Endothelial cell of umbilical vein (primary cell): ENCODE data around the gene ATP2B2. TPM values are rescaled to one million over a fixed set of nuclear protein-coding genes. Genes with fewer than 3 reads are reported as not detected.

Experiments used
- BruUV-seq: library from RNA; stranded (reverse); fragments of 400-500 nt; replicated peaks from 2 replicates; lab custom pipeline; 2021; lab: Mats Ljungman, UMichigan
- CTCF ChIA-PET: fragments of 300-600, 350-600 bp; sonication (Branson Sonifier 250); formaldehyde crosslinking; loops from one replicate; lab custom pipeline; 2021; ENCODE audit warnings: antibody characterized with exemption, inconsistent platforms; lab: Charles Lee
- POLR2A ChIA-PET: fragments of 300-600, 350-600 bp; sonication (Branson Sonifier 250); formaldehyde crosslinking; loops from one replicate; lab custom pipeline; 2021; ENCODE audit warnings: antibody characterized with exemption, inconsistent platforms; lab: Charles Lee
- DNase-seq: peaks from one replicate; pipeline ENCODE4 v3.0.0-alpha.2; 2011; ENCODE audit warnings: low read depth, low spot score
- FAIRE-seq: peaks from 2 replicates; lab custom pipeline; 2011; peaks lifted over from hg19 to GRCh38; lab: Jason Lieb, UNC
- H2AFZ ChIP-seq: 2 replicates; pipeline ENCODE4 v1.6.0; 2012; ENCODE audit warnings: low read depth, low read length, control low read depth, inconsistent platforms
- H3K27ac ChIP-seq: 2 replicates; pipeline ENCODE4 v1.5.1; 2011; ENCODE audit warnings: low read depth, mild to moderate bottlenecking, control low read depth, low read length, moderate library complexity; ENCODE audit not compliant: insufficient read depth
- H3K27me3 ChIP-seq, 2 experiments: 2 replicates each; pipeline versions ENCODE4 v1.6.0 to v1.6.1; 2011; ENCODE audit warnings: low read length in 2 of 2, mixed read lengths in 1 of 2; ENCODE audit not compliant: control insufficient read depth in 2 of 2, insufficient read depth in 2 of 2
- H3K36me3 ChIP-seq, 2 experiments: 2 replicates in 1 of 2; 3 replicates in 1 of 2; pipeline ENCODE4 v1.5.1; 2011; ENCODE audit warnings: low read length in 2 of 2, mild to moderate bottlenecking in 1 of 2, moderate library complexity in 1 of 2; ENCODE audit not compliant: control insufficient read depth in 2 of 2, insufficient read depth in 2 of 2; ENCODE audit errors: extremely low read depth in 1 of 2
- H3K4me1 ChIP-seq: 3 replicates; pipeline ENCODE4 v1.5.1; 2011; ENCODE audit warnings: mild to moderate bottlenecking, low read length; ENCODE audit not compliant: control insufficient read depth, insufficient read depth; ENCODE audit errors: extremely low read depth
- H3K4me2 ChIP-seq: 2 replicates; pipeline ENCODE4 v1.6.1; 2011; ENCODE audit warnings: low read length, control low read depth, mixed read lengths; ENCODE audit not compliant: insufficient read depth
- H3K4me3 ChIP-seq, 3 experiments: fragments of 200-600 bp in 1 of 3; sonication (generic), shearing (Covaris generic) in 1 of 3; replicated peaks in 1 of 3; 2 replicates each; pipeline ENCODE4 v1.5.1; 2011 to 2016; ENCODE audit warnings: control low read depth in 3 of 3, low read length in 3 of 3, mild to moderate bottlenecking in 2 of 3, inconsistent platforms in 1 of 3, low read depth in 1 of 3, moderate library complexity in 1 of 3; ENCODE audit not compliant: insufficient read depth in 1 of 3
- H3K79me2 ChIP-seq: 2 replicates; pipeline ENCODE4 v1.6.0; 2012; ENCODE audit warnings: low read length, inconsistent platforms; ENCODE audit not compliant: control insufficient read depth, insufficient read depth
- H3K9ac ChIP-seq: replicated peaks from 2 replicates; pipeline ENCODE3; 2011; ENCODE audit warnings: low read length, control low read depth; ENCODE audit not compliant: insufficient read depth; ENCODE audit errors: extremely low read depth
- H3K9me1 ChIP-seq: replicated peaks from 3 replicates; pipeline ENCODE4 v1.6.0; 2011; ENCODE audit warnings: mild to moderate bottlenecking, low read length; ENCODE audit not compliant: control insufficient read depth, insufficient read depth; ENCODE audit errors: extremely low read depth
- H3K9me3 ChIP-seq: replicated peaks from 2 replicates; pipeline ENCODE4 v1.5.1; 2012; ENCODE audit warnings: low read length, inconsistent platforms; ENCODE audit not compliant: control insufficient read depth, insufficient read depth
- H4K20me1 ChIP-seq: replicated peaks from 2 replicates; pipeline ENCODE3; 2011; ENCODE audit warnings: mild to moderate bottlenecking, low read length; ENCODE audit not compliant: control insufficient read depth, insufficient read depth; ENCODE audit errors: extremely low read depth
- CTCF ChIP-seq, 2 donors: IDR thresholded peaks; 1 replicate in 1 of 2; 2 replicates in 1 of 2; pipeline ENCODE4 v1.5.1; 2011; ENCODE audit warnings: low read length in 2 of 2, mild to moderate bottlenecking in 2 of 2, moderate library complexity in 2 of 2, control low read depth in 1 of 2, inconsistent platforms in 1 of 2, low read depth in 1 of 2; ENCODE audit not compliant: insufficient read depth in 1 of 2; ENCODE audit errors: extremely low read depth in 1 of 2
- EZH2 ChIP-seq: IDR thresholded peaks from 2 replicates; pipeline ENCODE4 v1.6.1; 2012; ENCODE audit warnings: borderline replicate concordance, low read depth, mild to moderate bottlenecking, moderate library complexity, low read length, inconsistent platforms; ENCODE audit not compliant: severe bottlenecking
- FOS ChIP-seq: IDR thresholded peaks from 2 replicates; pipeline ENCODE4 v1.6.1; 2011; ENCODE audit warnings: mild to moderate bottlenecking, low read length, moderate library complexity, borderline replicate concordance; ENCODE audit not compliant: insufficient read depth
- GATA2 ChIP-seq: IDR thresholded peaks from 2 replicates; pipeline ENCODE4 v1.7.0; 2011; ENCODE audit warnings: low read depth, mild to moderate bottlenecking, moderate library complexity, mixed read lengths, low read length; ENCODE audit not compliant: insufficient read length, insufficient read depth
- JUN ChIP-seq: IDR thresholded peaks from 2 replicates; pipeline ENCODE4 v1.6.1; 2011; ENCODE audit warnings: borderline replicate concordance, low read depth; ENCODE audit not compliant: insufficient read length, insufficient read depth
- MAX ChIP-seq: IDR thresholded peaks from 2 replicates; pipeline ENCODE4 v1.6.1; 2011; ENCODE audit not compliant: insufficient read depth, insufficient read length
- MYC ChIP-seq: IDR thresholded peaks from one replicate; pipeline ENCODE4 v1.6.1; 2011; ENCODE audit warnings: mild to moderate bottlenecking, low read depth, low read length
- POLR2A ChIP-seq: IDR thresholded peaks from 2 replicates; pipeline ENCODE4 v1.6.1; 2012; ENCODE audit warnings: low read depth, mild to moderate bottlenecking, control low read depth, low read length
- POLR2AphosphoS5 ChIP-seq: IDR thresholded peaks from 2 replicates; pipeline ENCODE4 v1.6.1; 2012; ENCODE audit warnings: low read depth, mild to moderate bottlenecking, control low read depth, low read length, moderate library complexity; ENCODE audit not compliant: insufficient read depth
- dilution Hi-C: fragments of 300-500 bp; cut with MboI; formaldehyde crosslinking; loops from one replicate; pipeline ENCODE4 v1.15.0; 2019; ENCODE audit warnings: low sequenced_read_pairs; ENCODE audit not compliant: extremely low pct_ligation_motif_present
- intact Hi-C: fragments of 100-400 bp; cut with micrococcal nuclease; formaldehyde crosslinking; loops from one replicate; pipeline ENCODE4 v1.10.0; 2022
- polyA plus RNA-seq, 4 experiments: library from polyadenylated mRNA; depleted of rRNA in 3 of 4; stranded (reverse) in 3 of 4; unstranded in 1 of 4; fragments of >200 nt; gene quantifications; 2 replicates each; pipeline versions ENCODE4 v1.2.1 to v1.2.3, GENCODE V29; 2011 to 2012; ENCODE audit warnings: missing spikeins in 1 of 4
- total RNA-seq: library from RNA; stranded (reverse); gene quantifications from 2 replicates; pipeline ENCODE4 v1.2.3, GENCODE V29; 2021

ATP2B2 gene
- total and polyA plus RNA-seq, 2 donors (not counting 3 experiments of a cell fraction or from before 2014, with no cell fraction given) = not detected

- no peak for FAIRE-seq
- Histone ChIP-seq H3K27ac (no peak overlapping the region), H3K27me3 (no peaks in the 10 kb centered on the region), H3K36me3 (no peaks in the 10 kb centered on the region), H3K9me1 (no peaks in the 10 kb centered on the region), H3K9ac (no peak overlapping the region), H3K4me1 (no peaks in the 10 kb centered on the region), H3K4me3 (no peak overlapping the region), H3K79me2 (no peaks in the 10 kb centered on the region), H2AFZ (no peak overlapping the region), H3K4me2 (no peak overlapping the region), H3K9me3 (no peaks in the 10 kb centered on the region), H4K20me1 (no peaks in the 10 kb centered on the region)
- ChIA-PET CTCF (no interaction called here), POLR2A (no interaction called here)
- DNase-seq = no peak
- dilution Hi-C loops (no loop called here), intact Hi-C loops (no loop called here)
- BruUV-seq = no TSS peak
- no peak for TF ChIP-seq POLR2AphosphoS5
- TF ChIP-seq FOS = no peak
- TF ChIP-seq MAX = no peak
- no peak for TF ChIP-seq JUN
- TF ChIP-seq MYC = no peak
- no peak for TF ChIP-seq CTCF (IDR thresholded peaks at IDR 0.05; ENCODE audit: extremely low read depth in 1 of 2, insufficient read depth in 1 of 2, low read depth in 1 of 2, low read length in 2 of 2)
- no peak for TF ChIP-seq GATA2
- no peak for TF ChIP-seq EZH2
- TF ChIP-seq POLR2A = no peak
Measured at GRCh38 chr3:10399634-10400033, 105.8 kb downstream of the ATP2B2 start.
